Measurements from ENCODE around the gene POLR3GL. TPM values are rescaled to one million over a fixed set of nuclear protein-coding genes. Genes with fewer than 3 reads are reported as not detected.
"Not testable (repeated sequence)": the region's sequence is repeated elsewhere in the genome, so short reads cannot be mapped to it uniquely, and the experiment has no call there.

The POLR3GL gene
- total RNA-seq, 4 donors from 2014 or later = 19.0 to 31.4 (median 24.0) TPM

GRCh38 chr1:146021050-146021445, 56.6 kb downstream of the POLR3GL start:
- peak; percentile 35 for ATAC-seq (ENCODE audit: low FRiP score)
- no peak for TF ChIP-seq CTCF (IDR thresholded peaks at IDR 0.05)
- DNase-seq (ENCODE audit: low spot score) = no peak

GRCh38 chr1:146021622-146022402, 57.3 kb downstream of the POLR3GL start, which contains the start of gene HJV:
Gene HJV, minus strand, starts transcription at chr1:146021735. Its CDS starts 1,504 bp downstream, at chr1:146020231.
- no peak for ATAC-seq (ENCODE audit: low FRiP score)
- no peak for DNase-seq (ENCODE audit: low spot score)
- no peak for TF ChIP-seq CTCF (IDR thresholded peaks at IDR 0.05)

GRCh38 chr1:146022403-146023127, 58.1 kb downstream of the POLR3GL start:
- ATAC-seq (ENCODE audit: low FRiP score) (no peak), DNase-seq (ENCODE audit: low spot score) (no peak)
- no peak for TF ChIP-seq CTCF (IDR thresholded peaks at IDR 0.05)

- DNase-seq (ENCODE audit: low spot score); ATAC-seq (ENCODE audit: low FRiP score): not testable (repeated sequence)
Observed at GRCh38 chr1:146025787-146026495, 61.5 kb downstream of the POLR3GL start.

- ATAC-seq (ENCODE audit: low FRiP score); DNase-seq (ENCODE audit: low spot score): not testable (repeated sequence)
Observed at GRCh38 chr1:146026650-146027049, 62.2 kb downstream of the POLR3GL start.

Other genes starting within 250 kb of the POLR3GL start
- not detected for gene CD160, start 245.2 kb upstream of the POLR3GL start, total RNA-seq
- 10 to 100 TPM; 12.3 to 41.3 (median 14.3) TPM for gene RNF115, start 140.6 kb upstream of the POLR3GL start, total RNA-seq
- gene POLR3C, start 140.5 kb upstream of the POLR3GL start, total RNA-seq = 10 to 100 TPM; 32.1 to 38.3 (median 34.1) TPM
- gene NUDT17, start 119.1 kb upstream of the POLR3GL start, total RNA-seq = 1 to 10 TPM; 1.7 to 4.0 (median 2.2) TPM
- 10 to 100 TPM in 2 of 4 donors, 1 to 10 TPM in 2; 7.8 to 25.1 (median 14.5) TPM for gene PIAS3, start 105.6 kb upstream of the POLR3GL start, total RNA-seq
- gene ANKRD35, start 78.8 kb upstream of the POLR3GL start, total RNA-seq = 1 to 10 TPM; 1.3 to 9.5 (median 2.0) TPM
- gene ITGA10, start 54.6 kb upstream of the POLR3GL start, total RNA-seq = 1 to 10 TPM; 1.6 to 2.2 (median 2.1) TPM
- gene PEX11B, start 46.0 kb upstream of the POLR3GL start, total RNA-seq = 10 to 100 TPM; 10.2 to 25.2 (median 15.7) TPM
- 100 to 1,000 TPM; 114 to 189 (median 116) TPM for gene RBM8A, start 37.2 kb upstream of the POLR3GL start, total RNA-seq
- 10 to 100 TPM; 15.4 to 34.0 (median 28.3) TPM for gene LIX1L, start 6.7 kb upstream of the POLR3GL start, total RNA-seq
- 1 to 10 TPM in 1 of 4 donors, under 1 TPM in 3; 0.32 to 1.7 (median 0.58) TPM for gene ANKRD34A, start 115 bp upstream of the POLR3GL start, total RNA-seq
- gene TXNIP, start 31.9 kb downstream of the POLR3GL start, total RNA-seq = 1,000 to 10,000 TPM; 1,118 to 3,262 (median 1,971) TPM
- not detected for gene HJV, start 57.0 kb downstream of the POLR3GL start, total RNA-seq
- gene NBPF10, start 180.1 kb downstream of the POLR3GL start, total RNA-seq = 1 to 10 TPM; 1.3 to 2.3 (median 1.8) TPM

Measured in omental fat pad (tissue), 4 donors.